Keratinocyte (primary cell): ENCODE data around the gene SMU1. TPM values are rescaled to one million over a fixed set of nuclear protein-coding genes. Genes with fewer than 3 reads are reported as not detected.

Source experiments
- DNase-seq: peaks from one replicate; pipeline ENCODE4 v3.0.0-alpha.2; 2011; ENCODE audit warnings: low read depth, missing footprints, low spot score
- FAIRE-seq: peaks from 2 replicates; lab custom pipeline; 2011; peaks lifted over from hg19 to GRCh38; lab: Jason Lieb, UNC
- H2AFZ ChIP-seq: 2 replicates; pipeline ENCODE4 v1.6.0; 2012; ENCODE audit warnings: low read length, control low read depth, inconsistent platforms; ENCODE audit not compliant: control insufficient read depth
- H3K27ac ChIP-seq: 2 replicates; pipeline ENCODE4 v1.5.1; 2011; ENCODE audit warnings: low read length; ENCODE audit not compliant: control insufficient read depth, insufficient read depth
- H3K27me3 ChIP-seq: 3 replicates; pipeline ENCODE4 v1.6.0; 2011; ENCODE audit warnings: low read length; ENCODE audit not compliant: control insufficient read depth, insufficient read depth; ENCODE audit errors: extremely low read depth
- H3K36me3 ChIP-seq, 2 experiments: 2 replicates in 1 of 2; 3 replicates in 1 of 2; pipeline ENCODE4 v1.5.1; 2011; ENCODE audit warnings: low read length in 2 of 2, mild to moderate bottlenecking in 1 of 2; ENCODE audit not compliant: control insufficient read depth in 2 of 2, insufficient read depth in 2 of 2; ENCODE audit errors: extremely low read depth in 1 of 2
- H3K4me1 ChIP-seq: 3 replicates; pipeline ENCODE4 v1.5.1; 2011; ENCODE audit warnings: low read length; ENCODE audit not compliant: control insufficient read depth, insufficient read depth; ENCODE audit errors: extremely low read depth
- H3K4me2 ChIP-seq: 3 replicates; pipeline ENCODE4 v1.6.0; 2011; ENCODE audit warnings: low read depth, low read length; ENCODE audit not compliant: control insufficient read depth, insufficient read depth; ENCODE audit errors: extremely low read depth
- H3K4me3 ChIP-seq, 3 experiments: fragments of 200-600 bp in 1 of 3; sonication (generic) in 1 of 3; 2 replicates in 2 of 3; 3 replicates in 1 of 3; pipeline ENCODE4 v1.5.1; 2011 to 2016; ENCODE audit warnings: low read length in 3 of 3, mild to moderate bottlenecking in 3 of 3, control low read depth in 2 of 3, inconsistent platforms in 1 of 3, low read depth in 1 of 3, mixed read lengths in 1 of 3, mixed run types in 1 of 3, moderate library complexity in 1 of 3; ENCODE audit not compliant: control insufficient read depth in 2 of 3, insufficient read depth in 2 of 3; ENCODE audit errors: extremely low read depth in 1 of 3
- H3K79me2 ChIP-seq: 2 replicates; pipeline ENCODE4 v1.6.0; 2012; ENCODE audit warnings: low read length; ENCODE audit not compliant: control insufficient read depth, insufficient read depth
- H3K9ac ChIP-seq: 3 replicates; pipeline ENCODE4 v1.6.0; 2011; ENCODE audit warnings: low read length; ENCODE audit not compliant: control insufficient read depth, insufficient read depth; ENCODE audit errors: extremely low read depth
- H3K9me1 ChIP-seq: 3 replicates; pipeline ENCODE4 v1.6.0; 2011; ENCODE audit warnings: low read length; ENCODE audit not compliant: control insufficient read depth, insufficient read depth; ENCODE audit errors: extremely low read depth
- H3K9me3 ChIP-seq: 2 replicates; pipeline ENCODE4 v1.5.1; 2012; ENCODE audit warnings: low read depth, low read length; ENCODE audit not compliant: control insufficient read depth
- H4K20me1 ChIP-seq: 3 replicates; pipeline ENCODE4 v1.6.0; 2011; ENCODE audit warnings: low read length; ENCODE audit not compliant: control insufficient read depth, insufficient read depth; ENCODE audit errors: extremely low read depth
- EZH2 ChIP-seq: IDR thresholded peaks from one replicate; pipeline ENCODE4 v1.6.1; 2012; ENCODE audit warnings: inconsistent platforms, mild to moderate bottlenecking, low read length, moderate library complexity
- dilution Hi-C: fragments of 300-500 bp; cut with MboI; formaldehyde crosslinking; loops from one replicate; pipeline ENCODE4 v1.7.0; 2020; ENCODE audit warnings: low sequenced_read_pairs; ENCODE audit not compliant: extremely low pct_ligation_motif_present
- polyA plus RNA-seq, 5 experiments: library from polyadenylated mRNA; depleted of rRNA in 3 of 5; stranded (reverse) in 3 of 5; stranded (forward) in 1 of 5; unstranded in 1 of 5; fragments of >200 nt; gene quantifications; 1 replicate in 1 of 5; 2 replicates in 3 of 5; 3 replicates in 1 of 5; pipeline versions ENCODE4 v1.2.1 to v1.2.3, GENCODE V29; 2011 to 2012; ENCODE audit warnings: missing spikeins in 2 of 5, low read depth in 1 of 5, low replicate concordance in 1 of 5
- TF ChIP-seq, protein P1 (sequence below), 3 experiments: IDR thresholded peaks in 1 of 3; conservative IDR thresholded peaks in 1 of 3; optimal IDR thresholded peaks in 1 of 3; 2 replicates in 2 of 3; 3 replicates in 1 of 3; pipeline versions ENCODE3 to v1.5.1; 2011; ENCODE audit warnings: low read length in 3 of 3, mild to moderate bottlenecking in 3 of 3, moderate library complexity in 2 of 3, control low read depth in 1 of 3, inconsistent platforms in 1 of 3; ENCODE audit not compliant: insufficient read depth in 2 of 3; ENCODE audit errors: extremely low read depth in 1 of 3

The SMU1 gene
- polyA plus RNA-seq, 1 donor (not counting 4 experiments of a cell fraction or from before 2014, with no cell fraction given), result 20.3 TPM

DNA sequence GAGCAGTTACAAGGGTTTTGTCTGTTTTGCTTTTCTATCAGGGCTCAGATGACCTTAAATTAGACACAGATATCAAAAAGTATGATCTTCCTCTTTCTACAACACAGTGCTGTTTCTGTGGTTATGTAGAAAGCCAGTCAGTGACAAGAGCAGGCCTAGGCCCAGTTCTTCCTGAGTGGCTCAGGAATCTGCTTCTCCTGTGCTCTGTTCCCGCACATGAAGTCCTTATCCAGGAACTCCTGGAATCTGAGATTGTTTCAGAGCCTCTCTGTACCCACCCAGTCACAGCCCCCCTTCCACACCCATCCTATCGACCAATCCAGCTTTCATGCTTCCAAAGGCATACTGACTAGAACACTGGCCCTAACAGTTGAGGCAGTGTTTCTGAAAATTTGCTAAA lies 40.4 kb upstream of the SMU1 start:
- Histone ChIP-seq H3K4me1 (peaks cover 23% of the 10 kb centered on the region), H3K9ac (no peak overlapping the region), H3K36me3 (peaks cover 14 to 29% of the 10 kb centered on the region in 2 experiments), H4K20me1 (no peaks in the 10 kb centered on the region), H3K9me1 (no peaks in the 10 kb centered on the region), H3K4me3 (no peak overlapping the region), H2AFZ (no peak overlapping the region), H3K79me2 (peaks cover 9% of the 10 kb centered on the region), H3K9me3 (no peaks in the 10 kb centered on the region), H3K27me3 (no peaks in the 10 kb centered on the region), H3K27ac (peak overlapping the region; percentile 44), H3K4me2 (no peak overlapping the region)
- DNase-seq, result no peak
- TF ChIP-seq EZH2, result no peak
- TF ChIP-seq, protein P1, sequence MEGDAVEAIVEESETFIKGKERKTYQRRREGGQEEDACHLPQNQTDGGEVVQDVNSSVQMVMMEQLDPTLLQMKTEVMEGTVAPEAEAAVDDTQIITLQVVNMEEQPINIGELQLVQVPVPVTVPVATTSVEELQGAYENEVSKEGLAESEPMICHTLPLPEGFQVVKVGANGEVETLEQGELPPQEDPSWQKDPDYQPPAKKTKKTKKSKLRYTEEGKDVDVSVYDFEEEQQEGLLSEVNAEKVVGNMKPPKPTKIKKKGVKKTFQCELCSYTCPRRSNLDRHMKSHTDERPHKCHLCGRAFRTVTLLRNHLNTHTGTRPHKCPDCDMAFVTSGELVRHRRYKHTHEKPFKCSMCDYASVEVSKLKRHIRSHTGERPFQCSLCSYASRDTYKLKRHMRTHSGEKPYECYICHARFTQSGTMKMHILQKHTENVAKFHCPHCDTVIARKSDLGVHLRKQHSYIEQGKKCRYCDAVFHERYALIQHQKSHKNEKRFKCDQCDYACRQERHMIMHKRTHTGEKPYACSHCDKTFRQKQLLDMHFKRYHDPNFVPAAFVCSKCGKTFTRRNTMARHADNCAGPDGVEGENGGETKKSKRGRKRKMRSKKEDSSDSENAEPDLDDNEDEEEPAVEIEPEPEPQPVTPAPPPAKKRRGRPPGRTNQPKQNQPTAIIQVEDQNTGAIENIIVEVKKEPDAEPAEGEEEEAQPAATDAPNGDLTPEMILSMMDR (optimal IDR thresholded peaks at IDR 0.05 in 1 of 3, IDR thresholded peaks at IDR 0.05 in 1 of 3, conservative IDR thresholded peaks at IDR 0.05 in 1 of 3; ENCODE audit: extremely low read depth in 1 of 3, insufficient read depth in 2 of 3, low read length in 3 of 3), result no peak
- dilution Hi-C loops, result no loop called here
- FAIRE-seq, result no peak

DNA sequence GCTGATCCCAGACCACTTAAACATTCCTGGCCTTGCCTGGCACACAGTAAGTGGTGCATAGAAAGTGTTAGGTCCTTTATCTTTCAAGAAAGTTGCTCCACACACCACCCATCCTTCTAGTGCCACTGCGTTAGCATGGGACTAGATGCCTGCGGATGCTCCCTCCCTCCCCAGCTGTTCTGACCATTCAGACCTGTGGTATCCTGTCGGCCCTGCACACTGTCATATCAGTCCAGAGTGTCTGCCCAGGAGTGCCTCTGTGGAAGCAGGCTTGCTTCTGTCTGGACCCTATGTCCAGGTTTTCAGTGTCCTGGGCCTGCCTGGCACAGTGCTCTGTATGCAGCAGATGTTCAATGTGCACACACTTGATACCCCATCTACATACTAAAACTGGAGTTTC lies 38.3 kb upstream of the SMU1 start:
- TF ChIP-seq, protein P1 (optimal IDR thresholded peaks at IDR 0.05 in 1 of 3, IDR thresholded peaks at IDR 0.05 in 1 of 3, conservative IDR thresholded peaks at IDR 0.05 in 1 of 3; ENCODE audit: extremely low read depth in 1 of 3, insufficient read depth in 2 of 3, low read length in 3 of 3), result no peak
- TF ChIP-seq EZH2, result no peak
- no peak for FAIRE-seq
- Histone ChIP-seq H3K4me3 (no peak overlapping the region), H3K4me1 (peaks cover 21% of the 10 kb centered on the region), H3K79me2 (no peaks in the 10 kb centered on the region), H3K9me3 (no peaks in the 10 kb centered on the region), H3K4me2 (no peak overlapping the region), H2AFZ (no peak overlapping the region), H3K27ac (no peak overlapping the region), H3K27me3 (no peaks in the 10 kb centered on the region), H3K9me1 (no peaks in the 10 kb centered on the region), H4K20me1 (no peaks in the 10 kb centered on the region), H3K9ac (no peak overlapping the region), H3K36me3 (peaks cover 18 to 22% of the 10 kb centered on the region in 2 experiments)
- dilution Hi-C loops, result no loop called here
- DNase-seq, result no peak
